H1 (cell line): ENCODE data around the gene CMSS1. TPM values are rescaled to one million over a fixed set of nuclear protein-coding genes. Genes with fewer than 3 reads are reported as not detected.

Experiments
- CTBP2 ChIP-seq: IDR thresholded peaks from 2 replicates; pipeline ENCODE4 v1.7.0; 2011; ENCODE audit warnings: borderline replicate concordance, mild to moderate bottlenecking, moderate library complexity, mixed read lengths, low read length; ENCODE audit not compliant: insufficient read depth, insufficient read length
- JUN ChIP-seq: IDR thresholded peaks from 2 replicates; pipeline ENCODE4 v1.6.1; 2011; ENCODE audit warnings: low read depth, mild to moderate bottlenecking, improper control_type of control experiment, low read length
- TBP ChIP-seq: IDR thresholded peaks from 2 replicates; pipeline ENCODE4 v1.6.1; 2011; ENCODE audit warnings: low read depth, low read length, improper control_type of control experiment
- polyA plus RNA-seq, 7 experiments: library from polyadenylated mRNA; depleted of rRNA in 3 of 7; stranded (reverse) in 5 of 7; unstranded in 2 of 7; fragments of >200 nt in 5 of 7; fragments of 200-250 nt in 2 of 7; gene quantifications; 1 replicate in 5 of 7; 2 replicates in 1 of 7; 4 replicates in 1 of 7; pipeline versions ENCODE4 v1.2.1 to v1.2.3, GENCODE V29; 2011 to 2013; ENCODE audit warnings: missing spikeins in 2 of 7, mixed read lengths in 2 of 7
- total RNA-seq: library from RNA; stranded (reverse); fragmentation: NEBNext Ultra II Directional; extraction: Animal tissue kit (Norgen Biotek cat#: 25700); gene quantifications from 2 replicates; pipeline ENCODE4 v1.2.1, GENCODE V29; 2021

CMSS1 gene
- total and polyA plus RNA-seq, 2 of the 8 experiments (the other 6 are each of a cell fraction or from before 2014, with no cell fraction given), result 15.2 to 75.1 TPM

- no peak for TF ChIP-seq CTBP2
- no peak for TF ChIP-seq TBP
- peak; percentile 9; the same call in 1 of the 2 replicates for TF ChIP-seq JUN
Measured at GRCh38 chr3:99920481-99921376, 103.1 kb downstream of the CMSS1 start (continued).
